Measurements from ENCODE around the gene CTNNA1. TPM values are rescaled to one million over a fixed set of nuclear protein-coding genes. Genes with fewer than 3 reads are reported as not detected.

Gene CTNNA1
- total RNA-seq, 1 experiment from 2014 or later, result 392 TPM

GRCh38 chr5:138717399-138717798 lies 35.8 kb upstream of the CTNNA1 start:
- Mint-ChIP-seq H3K4me1 (ENCODE audit: low read depth, unreplicated experiment) (peaks cover 32% of the 10 kb centered on the region), H3K36me3 (ENCODE audit: insufficient read depth, unreplicated experiment) (no peaks in the 10 kb centered on the region), H3K4me3 (ENCODE audit: unreplicated experiment) (no peak overlapping the region), H3K27me3 (ENCODE audit: insufficient read depth, unreplicated experiment) (no peaks in the 10 kb centered on the region), H3K9me3 (ENCODE audit: unreplicated experiment) (peaks cover 3% of the 10 kb centered on the region), H3K27ac (ENCODE audit: unreplicated experiment) (no peak overlapping the region)
- POLR2A ChIA-PET, result no interaction called here
- no peaks in the 10 kb centered on the region; the same call in 1 of the 2 replicates for H3K36me3 ChIP-seq (ENCODE audit: control insufficient read depth, insufficient read depth, low read length)
- TF ChIP-seq CTCF (IDR thresholded peaks at IDR 0.05; ENCODE audit: insufficient read depth in 1 of 2, low read depth in 1 of 2, low read length in 1 of 2, severe bottlenecking in 1 of 2, unreplicated experiment in 1 of 2), result no peak
- no peaks in the 10 kb centered on the region for H3K27me3 ChIP-seq (replicated peaks; ENCODE audit: control insufficient read depth, insufficient read depth, low read length)
- CTCF ChIA-PET, result no interaction called here
- no TSS peak for BruUV-seq (replicated peaks)
- no peak for DNase-seq
- no peaks in the 10 kb centered on the region for H3K9me3 ChIP-seq
- intact Hi-C loops (cut with micrococcal nuclease; ENCODE audit: unreplicated experiment), result no loop called here
- no peak overlapping the region for H3K4me3 ChIP-seq (ENCODE audit: low read depth, low read length)
- peaks cover 17% of the 10 kb centered on the region for H3K4me1 ChIP-seq

GRCh38 chr5:138719811-138720210 lies 33.4 kb upstream of the CTNNA1 start:
- no peak for TF ChIP-seq CTCF (IDR thresholded peaks at IDR 0.05; ENCODE audit: insufficient read depth in 1 of 2, low read depth in 1 of 2, low read length in 1 of 2, severe bottlenecking in 1 of 2, unreplicated experiment in 1 of 2)
- Mint-ChIP-seq H3K27me3 (ENCODE audit: insufficient read depth, unreplicated experiment) (no peaks in the 10 kb centered on the region), H3K9me3 (ENCODE audit: unreplicated experiment) (no peaks in the 10 kb centered on the region), H3K27ac (ENCODE audit: unreplicated experiment) (no peak overlapping the region), H3K4me1 (ENCODE audit: low read depth, unreplicated experiment) (peaks cover 36% of the 10 kb centered on the region), H3K36me3 (ENCODE audit: insufficient read depth, unreplicated experiment) (no peaks in the 10 kb centered on the region), H3K4me3 (ENCODE audit: unreplicated experiment) (no peak overlapping the region)
- ChIA-PET CTCF (no interaction called here), POLR2A (no interaction called here)
- Histone ChIP-seq H3K9me3 (no peaks in the 10 kb centered on the region), H3K4me3 (ENCODE audit: low read depth, low read length) (no peak overlapping the region), H3K36me3 (ENCODE audit: control insufficient read depth, insufficient read depth, low read length) (no peaks in the 10 kb centered on the region; the same call in 1 of the 2 replicates), H3K27me3 (replicated peaks; ENCODE audit: control insufficient read depth, insufficient read depth, low read length) (no peaks in the 10 kb centered on the region), H3K4me1 (peaks cover 37% of the 10 kb centered on the region)
- no TSS peak for BruUV-seq (replicated peaks)
- intact Hi-C loops (cut with micrococcal nuclease; ENCODE audit: unreplicated experiment), result no loop called here
- no peak for DNase-seq

- H3K4me3 ChIP-seq (ENCODE audit: low read depth, low read length), result no peak overlapping the region
- no peaks in the 10 kb centered on the region for H3K36me3 Mint-ChIP-seq (ENCODE audit: insufficient read depth, unreplicated experiment)
- H3K27me3 Mint-ChIP-seq (ENCODE audit: insufficient read depth, unreplicated experiment), result no peaks in the 10 kb centered on the region
- ChIA-PET CTCF (no interaction called here), POLR2A (no interaction called here)
- H3K27me3 ChIP-seq (replicated peaks; ENCODE audit: control insufficient read depth, insufficient read depth, low read length), result no peaks in the 10 kb centered on the region
- intact Hi-C loops (cut with micrococcal nuclease; ENCODE audit: unreplicated experiment), result no loop called here
- no TSS peak for BruUV-seq (replicated peaks)
- H3K36me3 ChIP-seq (ENCODE audit: control insufficient read depth, insufficient read depth, low read length), result no peaks in the 10 kb centered on the region; the same call in 1 of the 2 replicates
- H3K4me3 Mint-ChIP-seq (ENCODE audit: unreplicated experiment), result no peak overlapping the region
- peaks cover 36% of the 10 kb centered on the region for H3K4me1 Mint-ChIP-seq (ENCODE audit: low read depth, unreplicated experiment)
- peaks cover 43% of the 10 kb centered on the region for H3K4me1 ChIP-seq
- no peaks in the 10 kb centered on the region for H3K9me3 Mint-ChIP-seq (ENCODE audit: unreplicated experiment)
- no peak for TF ChIP-seq CTCF (IDR thresholded peaks at IDR 0.05; ENCODE audit: insufficient read depth in 1 of 2, low read depth in 1 of 2, low read length in 1 of 2, severe bottlenecking in 1 of 2, unreplicated experiment in 1 of 2)
- no peaks in the 10 kb centered on the region for H3K9me3 ChIP-seq
- no peak for DNase-seq
- no peak overlapping the region for H3K27ac Mint-ChIP-seq (ENCODE audit: unreplicated experiment)
These were observed 32.4 kb upstream of the CTNNA1 start for GRCh38 chr5:138720840-138721239.
